AG09309 (cell line): ENCODE data around the gene POU6F2.

Experiments used
- DNase-seq: peaks from one replicate; pipeline ENCODE4 v3.0.0-alpha.2; 2010; ENCODE audit warnings: low read depth
- H3K4me3 ChIP-seq: 2 replicates; pipeline ENCODE4 v1.5.1; 2011; ENCODE audit warnings: mild to moderate bottlenecking, low read depth, low read length, moderate library complexity; ENCODE audit not compliant: control insufficient read depth
- TF ChIP-seq, protein P1 (sequence below): IDR thresholded peaks from 2 replicates; pipeline ENCODE4 v1.5.1; 2011; ENCODE audit warnings: mild to moderate bottlenecking, low read depth, low read length, inconsistent platforms; ENCODE audit not compliant: insufficient read depth, control insufficient read depth; ENCODE audit errors: missing control alignments

Gene POU6F2, protein sequence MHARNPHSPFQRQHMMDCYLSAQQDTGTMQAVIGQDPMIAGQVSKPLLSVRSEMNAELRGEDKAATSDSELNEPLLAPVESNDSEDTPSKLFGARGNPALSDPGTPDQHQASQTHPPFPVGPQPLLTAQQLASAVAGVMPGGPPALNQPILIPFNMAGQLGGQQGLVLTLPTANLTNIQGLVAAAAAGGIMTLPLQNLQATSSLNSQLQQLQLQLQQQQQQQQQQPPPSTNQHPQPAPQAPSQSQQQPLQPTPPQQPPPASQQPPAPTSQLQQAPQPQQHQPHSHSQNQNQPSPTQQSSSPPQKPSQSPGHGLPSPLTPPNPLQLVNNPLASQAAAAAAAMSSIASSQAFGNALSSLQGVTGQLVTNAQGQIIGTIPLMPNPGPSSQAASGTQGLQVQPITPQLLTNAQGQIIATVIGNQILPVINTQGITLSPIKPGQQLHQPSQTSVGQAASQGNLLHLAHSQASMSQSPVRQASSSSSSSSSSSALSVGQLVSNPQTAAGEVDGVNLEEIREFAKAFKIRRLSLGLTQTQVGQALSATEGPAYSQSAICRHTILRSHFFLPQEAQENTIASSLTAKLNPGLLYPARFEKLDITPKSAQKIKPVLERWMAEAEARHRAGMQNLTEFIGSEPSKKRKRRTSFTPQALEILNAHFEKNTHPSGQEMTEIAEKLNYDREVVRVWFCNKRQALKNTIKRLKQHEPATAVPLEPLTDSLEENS

DNA sequence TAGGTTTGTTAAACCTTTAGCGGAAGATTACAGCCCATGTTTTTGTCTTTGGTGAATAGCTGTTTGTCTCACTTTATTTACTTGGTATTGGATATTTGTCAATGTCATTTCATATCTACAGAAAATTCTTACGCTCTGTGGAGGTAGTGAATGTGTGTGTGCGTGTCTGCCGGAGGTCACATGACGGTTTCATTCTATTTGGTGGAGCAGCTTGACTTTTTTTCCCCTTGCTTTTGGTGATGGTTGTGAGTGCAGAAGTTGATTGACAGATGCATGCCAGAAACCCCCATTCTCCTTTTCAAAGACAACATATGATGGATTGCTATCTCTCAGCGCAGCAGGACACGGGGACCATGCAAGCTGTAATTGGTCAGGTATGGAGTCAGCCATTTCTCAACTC lies at the start of gene POU6F2:
POU6F2 (plus strand) TSS at position 225 of the 400 bp plus-strand sequence; CDS start at position 270, 45 bp downstream.
- TF ChIP-seq, protein P1, sequence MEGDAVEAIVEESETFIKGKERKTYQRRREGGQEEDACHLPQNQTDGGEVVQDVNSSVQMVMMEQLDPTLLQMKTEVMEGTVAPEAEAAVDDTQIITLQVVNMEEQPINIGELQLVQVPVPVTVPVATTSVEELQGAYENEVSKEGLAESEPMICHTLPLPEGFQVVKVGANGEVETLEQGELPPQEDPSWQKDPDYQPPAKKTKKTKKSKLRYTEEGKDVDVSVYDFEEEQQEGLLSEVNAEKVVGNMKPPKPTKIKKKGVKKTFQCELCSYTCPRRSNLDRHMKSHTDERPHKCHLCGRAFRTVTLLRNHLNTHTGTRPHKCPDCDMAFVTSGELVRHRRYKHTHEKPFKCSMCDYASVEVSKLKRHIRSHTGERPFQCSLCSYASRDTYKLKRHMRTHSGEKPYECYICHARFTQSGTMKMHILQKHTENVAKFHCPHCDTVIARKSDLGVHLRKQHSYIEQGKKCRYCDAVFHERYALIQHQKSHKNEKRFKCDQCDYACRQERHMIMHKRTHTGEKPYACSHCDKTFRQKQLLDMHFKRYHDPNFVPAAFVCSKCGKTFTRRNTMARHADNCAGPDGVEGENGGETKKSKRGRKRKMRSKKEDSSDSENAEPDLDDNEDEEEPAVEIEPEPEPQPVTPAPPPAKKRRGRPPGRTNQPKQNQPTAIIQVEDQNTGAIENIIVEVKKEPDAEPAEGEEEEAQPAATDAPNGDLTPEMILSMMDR, result no peak
- no peak for DNase-seq
- no peak within 1 kb of the TSS for H3K4me3 ChIP-seq

DNA sequence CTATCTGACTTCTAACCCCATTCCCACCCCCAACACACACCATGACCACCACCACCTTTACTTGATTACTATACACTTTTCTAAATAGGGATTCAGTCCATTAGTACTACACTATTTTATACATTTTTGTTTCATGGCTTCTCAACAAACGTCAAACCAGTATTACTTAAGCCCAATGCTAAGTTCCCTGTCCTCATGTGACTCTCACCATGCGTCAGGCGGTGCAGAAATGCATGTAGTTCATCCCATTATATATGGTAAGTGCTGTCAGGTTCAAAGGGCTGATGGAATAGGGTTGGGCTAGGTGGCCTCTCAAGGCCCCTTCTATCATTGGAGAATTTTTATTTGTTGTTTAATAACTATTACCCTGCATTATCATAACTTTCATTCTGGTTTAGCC lies 49.2 kb upstream of the POU6F2 start:
- no peak overlapping the region for H3K4me3 ChIP-seq
- TF ChIP-seq, protein P1, result no peak
- no peak for DNase-seq

DNA sequence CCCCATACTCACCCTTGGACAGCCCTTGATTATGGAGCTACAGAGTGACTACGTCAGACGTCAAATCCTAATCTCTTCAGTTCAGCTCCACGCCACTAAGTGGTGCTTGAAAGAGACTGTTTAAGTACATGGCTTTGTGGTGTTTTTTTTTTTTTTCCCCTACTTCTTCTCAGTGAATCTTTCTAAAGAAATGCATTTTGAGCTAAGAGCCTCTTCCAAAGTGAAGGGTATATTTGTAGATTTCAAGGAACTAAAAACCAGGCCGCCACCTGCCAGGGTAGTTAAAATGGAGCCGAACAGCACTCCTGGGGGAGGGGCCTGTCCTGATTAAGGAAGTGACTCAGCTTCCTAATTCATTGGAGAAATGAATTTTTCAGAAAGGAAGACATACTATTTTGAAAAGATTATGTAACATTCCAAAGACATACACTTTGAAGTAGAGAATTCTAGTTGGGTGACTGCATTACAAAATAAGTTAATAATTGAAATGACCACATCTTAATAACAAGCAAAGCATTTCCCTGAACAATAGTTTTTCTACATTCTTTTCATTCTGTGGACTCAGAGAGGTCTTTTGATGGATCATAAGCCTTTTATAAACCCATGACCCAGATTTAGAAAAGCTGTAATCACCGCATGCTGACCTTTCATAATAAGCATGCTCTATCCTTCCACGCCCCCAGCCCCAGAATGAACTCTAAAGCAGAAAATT lies 48.1 kb upstream of the POU6F2 start:
- DNase-seq, result no peak
- TF ChIP-seq, protein P1, result no peak
- H3K4me3 ChIP-seq, result no peak overlapping the region

DNA sequence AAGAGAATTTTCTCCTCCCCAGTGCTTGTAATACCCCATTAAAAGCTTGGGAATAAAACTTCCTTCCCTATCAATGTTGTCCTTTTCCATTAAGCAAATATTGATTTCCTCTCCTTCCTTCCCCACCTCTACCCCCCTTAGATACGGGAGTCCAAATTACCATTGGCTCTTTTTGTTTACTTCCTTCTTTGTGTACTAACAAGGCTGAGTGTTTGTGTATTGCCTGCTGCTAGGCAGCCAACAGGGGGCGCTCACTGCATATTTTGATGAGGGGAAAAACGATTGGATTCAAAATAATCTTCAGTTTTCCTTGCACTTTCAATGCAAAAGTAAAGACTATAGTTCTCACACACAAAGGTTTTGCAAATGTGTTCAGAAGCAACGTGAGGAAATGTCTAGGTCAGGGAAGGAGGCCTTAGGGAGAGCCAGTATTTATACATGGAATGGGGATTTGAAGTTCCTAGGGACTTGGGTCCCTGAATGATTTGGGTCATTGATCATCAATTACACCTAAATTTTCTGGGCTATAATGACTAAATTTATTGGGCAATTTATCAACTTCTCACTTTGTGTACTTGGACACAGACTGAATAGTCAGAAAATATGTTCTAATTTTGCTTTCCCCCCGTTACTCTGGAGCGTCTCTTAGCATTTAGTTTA lies 45.1 kb upstream of the POU6F2 start:
- TF ChIP-seq, protein P1, result peak; percentile 95
- no peak for DNase-seq
- no peak overlapping the region for H3K4me3 ChIP-seq

DNA sequence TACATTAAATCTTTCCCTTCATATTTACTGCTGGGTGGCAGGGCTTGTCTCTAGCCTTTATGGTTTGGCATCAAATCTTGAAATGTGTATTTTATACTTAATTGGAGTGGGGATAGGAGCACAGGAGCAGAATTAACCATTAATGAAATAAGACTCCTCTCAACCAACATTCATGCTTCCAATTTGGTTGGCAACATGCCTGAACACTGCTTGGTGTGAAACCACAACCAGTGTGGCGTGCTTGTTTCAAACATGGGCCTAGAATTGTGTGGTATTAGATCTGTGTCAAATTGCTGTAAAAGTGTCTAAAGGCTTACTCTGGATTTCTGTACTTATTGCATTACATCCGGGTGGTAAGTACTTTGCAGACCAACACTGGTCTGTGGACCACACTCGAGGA lies 43.7 kb upstream of the POU6F2 start:
- no peak overlapping the region for H3K4me3 ChIP-seq
- no peak for DNase-seq
- TF ChIP-seq, protein P1, result no peak

DNA sequence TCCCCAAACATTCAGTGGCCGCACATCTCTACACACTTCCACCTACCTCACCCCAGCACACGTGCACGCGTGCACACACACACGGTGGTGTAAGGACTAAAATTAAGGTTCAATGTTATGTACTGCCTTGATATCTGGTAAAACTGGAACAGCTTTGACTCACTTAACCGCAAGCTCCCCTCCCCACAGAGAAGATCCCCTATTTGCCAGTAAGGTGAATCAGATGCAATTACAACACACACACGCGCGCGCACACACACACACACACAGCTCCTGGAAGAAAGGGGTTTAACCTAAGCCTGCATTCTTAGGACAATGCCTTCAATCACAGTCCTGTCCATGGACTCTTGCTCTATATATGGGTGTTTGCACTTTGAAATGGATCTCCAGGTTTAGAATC lies 43.2 kb upstream of the POU6F2 start:
- TF ChIP-seq, protein P1, result no peak
- no peak for DNase-seq
- no peak overlapping the region for H3K4me3 ChIP-seq
